Keratinocyte (primary cell): ENCODE results near the gene HINT2.

Experiments used
- EZH2 ChIP-seq: IDR thresholded peaks from one replicate; pipeline ENCODE4 v1.6.1; 2012; ENCODE audit warnings: inconsistent platforms, mild to moderate bottlenecking, low read length, moderate library complexity
- TF ChIP-seq, protein P1 (sequence below), 3 experiments: IDR thresholded peaks in 1 of 3; conservative IDR thresholded peaks in 1 of 3; optimal IDR thresholded peaks in 1 of 3; 2 replicates in 2 of 3; 3 replicates in 1 of 3; pipeline versions ENCODE3 to v1.5.1; 2011; ENCODE audit warnings: low read length in 3 of 3, mild to moderate bottlenecking in 3 of 3, moderate library complexity in 2 of 3, control low read depth in 1 of 3, inconsistent platforms in 1 of 3; ENCODE audit not compliant: insufficient read depth in 2 of 3; ENCODE audit errors: extremely low read depth in 1 of 3

DNA sequence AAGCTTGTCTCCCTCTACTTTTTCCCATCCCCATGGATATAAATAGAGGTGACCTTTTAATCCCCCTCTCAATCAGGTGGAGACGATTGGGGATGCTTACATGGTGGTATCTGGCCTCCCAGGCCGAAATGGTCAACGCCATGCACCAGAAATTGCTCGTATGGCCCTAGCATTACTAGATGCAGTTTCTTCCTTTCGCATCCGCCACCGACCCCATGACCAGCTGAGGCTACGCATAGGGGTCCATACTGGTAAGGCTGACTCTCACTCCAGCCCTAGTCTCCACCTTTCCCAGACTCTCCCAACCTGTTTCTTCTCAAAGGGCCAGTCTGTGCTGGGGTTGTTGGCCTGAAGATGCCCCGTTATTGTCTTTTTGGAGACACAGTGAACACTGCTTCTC lies 6.4 kb downstream of the HINT2 start:
- TF ChIP-seq, protein P1, sequence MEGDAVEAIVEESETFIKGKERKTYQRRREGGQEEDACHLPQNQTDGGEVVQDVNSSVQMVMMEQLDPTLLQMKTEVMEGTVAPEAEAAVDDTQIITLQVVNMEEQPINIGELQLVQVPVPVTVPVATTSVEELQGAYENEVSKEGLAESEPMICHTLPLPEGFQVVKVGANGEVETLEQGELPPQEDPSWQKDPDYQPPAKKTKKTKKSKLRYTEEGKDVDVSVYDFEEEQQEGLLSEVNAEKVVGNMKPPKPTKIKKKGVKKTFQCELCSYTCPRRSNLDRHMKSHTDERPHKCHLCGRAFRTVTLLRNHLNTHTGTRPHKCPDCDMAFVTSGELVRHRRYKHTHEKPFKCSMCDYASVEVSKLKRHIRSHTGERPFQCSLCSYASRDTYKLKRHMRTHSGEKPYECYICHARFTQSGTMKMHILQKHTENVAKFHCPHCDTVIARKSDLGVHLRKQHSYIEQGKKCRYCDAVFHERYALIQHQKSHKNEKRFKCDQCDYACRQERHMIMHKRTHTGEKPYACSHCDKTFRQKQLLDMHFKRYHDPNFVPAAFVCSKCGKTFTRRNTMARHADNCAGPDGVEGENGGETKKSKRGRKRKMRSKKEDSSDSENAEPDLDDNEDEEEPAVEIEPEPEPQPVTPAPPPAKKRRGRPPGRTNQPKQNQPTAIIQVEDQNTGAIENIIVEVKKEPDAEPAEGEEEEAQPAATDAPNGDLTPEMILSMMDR (optimal IDR thresholded peaks at IDR 0.05 in 1 of 3, IDR thresholded peaks at IDR 0.05 in 1 of 3, conservative IDR thresholded peaks at IDR 0.05 in 1 of 3; ENCODE audit: extremely low read depth in 1 of 3, insufficient read depth in 2 of 3, low read length in 3 of 3) = no peak
- no peak for TF ChIP-seq EZH2
